ENCODE results near the gene RETREG3. TPM values are rescaled to one million over a fixed set of nuclear protein-coding genes. Genes with fewer than 3 reads are reported as not detected.
A peak's percentile ranks its signal among the peaks of the same experiment; 100 is the strongest.
"Not testable (repeated sequence)": the region's sequence is repeated elsewhere in the genome, so short reads cannot be mapped to it uniquely, and the experiment has no call there.

RETREG3 gene
- total RNA-seq, 3 donors from 2014 or later = 56.4 to 72.2 (median 67.1) TPM

- no peak for DNase-seq
- TF ChIP-seq CTCF (IDR thresholded peaks at IDR 0.05) = no peak
Observed at GRCh38 chr17:42562388-42563142, 46.6 kb downstream of the RETREG3 start.

DNA sequence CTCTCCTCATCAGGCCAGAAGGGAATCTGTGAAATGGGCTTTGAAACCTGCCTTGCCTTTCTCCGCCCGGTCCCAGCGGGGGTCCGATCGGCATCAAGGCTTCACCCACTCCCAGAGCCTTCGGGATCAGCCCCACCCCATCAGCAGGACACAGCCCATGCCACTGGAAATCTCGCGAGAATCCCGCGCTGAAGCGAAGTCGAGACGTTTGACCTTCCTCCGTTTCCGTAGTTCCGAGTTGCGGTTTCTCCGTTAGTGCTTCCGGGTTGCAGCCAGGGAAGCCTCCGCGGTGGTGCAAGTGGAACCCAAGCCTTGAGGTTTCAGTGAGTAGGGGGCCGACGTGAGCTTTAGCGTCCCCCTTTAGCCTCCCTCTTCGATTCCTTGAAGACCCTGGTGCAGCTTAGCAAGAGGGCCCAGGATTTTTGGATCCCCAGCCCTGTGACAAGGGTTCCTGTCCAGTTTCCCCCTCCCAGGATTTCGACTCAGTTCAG lies 47.2 kb downstream of the RETREG3 start, which contains the start of gene COASY:
Gene COASY, plus strand, starts transcription at position 252 of the 491 bp plus-strand sequence. CDS start 475 bp downstream, outside the sequence.
- peak within 1 kb of the TSS; percentile 71 for H3K4me3 ChIP-seq
- no peak for TF ChIP-seq CTCF (IDR thresholded peaks at IDR 0.05)
- H3K4me1 ChIP-seq (ENCODE audit: low read depth) = peaks cover 40% of the 10 kb centered on the region
- DNase-seq = peak; percentile 97
- no peaks in the 10 kb centered on the region for H3K36me3 ChIP-seq (ENCODE audit: low read depth)
- intact Hi-C loops (cut with DNase I, micrococcal nuclease) = no loop called here
- peak; percentile 85 for ATAC-seq
- no peaks in the 10 kb centered on the region for H3K9me3 ChIP-seq

More at GRCh38 chr17:42562388-42563142, 46.6 kb downstream of the RETREG3 start:
- peak; percentile 2 for ATAC-seq
- intact Hi-C loops (cut with DNase I, micrococcal nuclease) = no loop called here
- peaks cover 40% of the 10 kb centered on the region for H3K4me1 ChIP-seq (ENCODE audit: low read depth)
- no peaks in the 10 kb centered on the region for H3K9me3 ChIP-seq
- no peaks in the 10 kb centered on the region for H3K36me3 ChIP-seq (ENCODE audit: low read depth)
- peak overlapping the region; percentile 71 for H3K4me3 ChIP-seq

GRCh38 chr17:42560246-42560645 lies 48.9 kb downstream of the RETREG3 start:
- Histone ChIP-seq H3K4me1 (ENCODE audit: low read depth) (peaks cover 34% of the 10 kb centered on the region), H3K36me3 (ENCODE audit: low read depth) (no peaks in the 10 kb centered on the region), H3K4me3 (no peak overlapping the region), H3K9me3 (no peaks in the 10 kb centered on the region)
- DNase-seq (no peak), ATAC-seq (no peak)
- intact Hi-C loops (cut with DNase I, micrococcal nuclease) = no loop called here
- no peak for TF ChIP-seq CTCF (IDR thresholded peaks at IDR 0.05)

- H3K9me3 ChIP-seq = no peaks in the 10 kb centered on the region
- peak in 1 of 3 donors; percentile 58 for DNase-seq
- no peaks in the 10 kb centered on the region for H3K36me3 ChIP-seq (ENCODE audit: low read depth)
- intact Hi-C loops (cut with DNase I, micrococcal nuclease) = no loop called here
- peaks cover 37% of the 10 kb centered on the region for H3K4me1 ChIP-seq (ENCODE audit: low read depth)
- TF ChIP-seq CTCF (IDR thresholded peaks at IDR 0.05) = no peak
- no peak for ATAC-seq
- no peak overlapping the region for H3K4me3 ChIP-seq
Observed at GRCh38 chr17:42559075-42559474, 50.1 kb downstream of the RETREG3 start.

GRCh38 chr17:42555961-42556617 lies 53.1 kb downstream of the RETREG3 start:
- peak in 1 of 3 donors; percentile 25 for DNase-seq
- intact Hi-C loops (cut with DNase I, micrococcal nuclease); H3K36me3 ChIP-seq (ENCODE audit: low read depth); H3K9me3 ChIP-seq; ATAC-seq; H3K4me3 ChIP-seq: not testable (repeated sequence)
- peaks cover 31% of the 10 kb centered on the region for H3K4me1 ChIP-seq (ENCODE audit: low read depth)

DNA sequence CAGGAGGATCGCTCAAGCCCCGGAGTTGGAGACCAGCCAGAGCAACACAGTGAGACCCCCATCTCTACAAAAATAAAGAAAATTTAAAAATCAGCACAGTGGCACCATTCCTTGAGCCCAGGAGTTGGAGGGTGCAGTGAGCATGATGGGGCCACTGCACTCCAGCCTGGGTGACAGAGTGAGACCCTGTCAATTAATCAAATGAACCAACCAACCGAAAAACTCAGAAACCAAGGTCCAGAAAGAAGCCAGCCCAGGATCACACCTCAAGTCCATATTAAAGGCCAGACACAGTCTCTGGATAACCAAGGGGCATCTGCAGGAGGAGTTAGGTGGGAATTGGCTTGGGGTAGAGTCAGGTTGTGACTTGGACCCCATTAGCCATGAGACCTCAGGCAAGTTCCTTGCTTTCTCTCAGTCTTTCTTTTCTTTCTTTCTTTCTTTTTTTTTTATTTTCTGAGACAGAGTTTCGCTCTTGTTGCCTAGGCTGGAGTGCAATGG lies 54.0 kb downstream of the RETREG3 start:
- Histone ChIP-seq H3K4me3 (peak overlapping the region; percentile 72), H3K4me1 (ENCODE audit: low read depth) (peaks cover 31% of the 10 kb centered on the region), H3K9me3 (no peaks in the 10 kb centered on the region), H3K36me3 (ENCODE audit: low read depth) (no peaks in the 10 kb centered on the region)
- ATAC-seq = no peak
- DNase-seq = no peak
- TF ChIP-seq CTCF (IDR thresholded peaks at IDR 0.05) = no peak
- intact Hi-C loops (cut with DNase I, micrococcal nuclease) = no loop called here
